ENCODE measurements around the gene HTR7. TPM values are rescaled to one million over a fixed set of nuclear protein-coding genes. Genes with fewer than 3 reads are reported as not detected.

The HTR7 gene
- total and polyA plus RNA-seq, 2 of the 8 experiments (the other 6 are each of a cell fraction or from before 2014, with no cell fraction given) = 22.9 to 24.6 TPM

- Histone ChIP-seq H3K56ac (replicated peaks; ENCODE audit: insufficient read length, low read depth, low read length) (no peak overlapping the region), H3K18ac (ENCODE audit: extremely low read depth, low read length) (no peak overlapping the region), H3K27ac (ENCODE audit: low read depth, low read length) (no peak overlapping the region), H3K36me3 (ENCODE audit: control insufficient read depth in 2 of 4, insufficient read depth in 4 of 4, low read length in 3 of 4) (no peaks in the 10 kb centered on the region), H3K79me2 (ENCODE audit: control insufficient read depth in 1 of 2, insufficient read depth in 2 of 2, low read length in 2 of 2) (peaks cover 0 to 12% of the 10 kb centered on the region in 2 experiments; a peak in 2 of 4 replicates), H2BK5ac (ENCODE audit: low read depth, low read length) (no peak overlapping the region), H2BK20ac (ENCODE audit: low read length) (no peak overlapping the region), H3K79me1 (ENCODE audit: low read depth, low read length) (no peaks in the 10 kb centered on the region), H2BK15ac (ENCODE audit: low read length) (no peak overlapping the region), H4K8ac (ENCODE audit: extremely low read depth, insufficient read depth, low read length) (no peak overlapping the region), H3K9me3 (ENCODE audit: insufficient read depth in 2 of 2, low read depth in 1 of 2, low read length in 1 of 2) (no peaks in the 10 kb centered on the region), H3K4me2 (ENCODE audit: insufficient read depth in 1 of 2, low read depth in 2 of 2, low read length in 2 of 2) (no peak overlapping the region), H2BK12ac (ENCODE audit: low read depth, low read length) (no peak overlapping the region), H2AK5ac (ENCODE audit: low read depth, low read length) (no peak overlapping the region), H2AFZ (ENCODE audit: low read length) (no peak overlapping the region), H3K9ac (replicated peaks in 1 of 4; ENCODE audit: extremely low read depth in 1 of 4, low read depth in 3 of 4, low read length in 3 of 4) (no peak overlapping the region), H3K4me3 (ENCODE audit: extremely low read depth in 1 of 4, insufficient read depth in 2 of 4, low read depth in 3 of 4, low read length in 4 of 4) (no peak overlapping the region), H3K14ac (ENCODE audit: insufficient read length) (no peak overlapping the region), H3K23me2 (ENCODE audit: low read depth, low read length) (peaks cover 6% of the 10 kb centered on the region; the same call in 1 of the 2 replicates), H3K27me3 (replicated peaks in 1 of 4; ENCODE audit: control insufficient read depth in 3 of 4, extremely low read depth in 1 of 4, insufficient read depth in 3 of 4, low read length in 3 of 4) (peaks cover 1 to 14% (median 8%) of the 10 kb centered on the region in 4 experiments; a peak in 6 of 7 replicates), H4K5ac (ENCODE audit: insufficient read length, low read depth, low read length) (no peak overlapping the region), H3K4me1 (replicated peaks in 1 of 4; ENCODE audit: control insufficient read depth in 3 of 4, insufficient read depth in 4 of 4, low read length in 3 of 4) (peaks cover 0 to 3% (median 2%) of the 10 kb centered on the region in 4 experiments; a peak in 3 of 7 replicates), H3K23ac (ENCODE audit: insufficient read length) (no peak overlapping the region), H4K20me1 (replicated peaks in 1 of 2; ENCODE audit: control insufficient read depth in 1 of 2, insufficient read depth in 2 of 2, low read length in 2 of 2) (peaks cover 0 to 6% of the 10 kb centered on the region in 2 experiments), H4K91ac (replicated peaks; ENCODE audit: insufficient read length, low read length) (no peak overlapping the region), H2BK120ac (replicated peaks; ENCODE audit: low read depth, low read length) (no peak overlapping the region), H3K4ac (replicated peaks; ENCODE audit: insufficient read length, low read depth, low read length) (no peak overlapping the region)
- FAIRE-seq (no peak), DNase-seq (ENCODE audit: low read depth in 1 of 2, low spot score in 2 of 2) (no peak)
- WGBS, 2 experiments (ENCODE audit: extremely low coverage in 1 of 2, insufficient coverage in 1 of 2, insufficient read length in 1 of 2, insufficient replicate concordance in 2 of 2, low coverage in 1 of 2, low lambda C conversion rate in 2 of 2, missing lambda C conversion rate in 1 of 2) = 90% methylated on average over 1 of the region's 1 CpG; no CpG with 5 or more reads in 1 of the 2 experiments
- ChIA-PET POLR2A (ENCODE audit: partially characterized antibody) (no interaction called here), CTCF (ENCODE audit: partially characterized antibody) (interaction anchor here (1.0 to 6.1 kb wide), 11 partner anchors 9 to 1077 kb away, joined by 3 to 79 read pairs (median 5); partner anchors contain the start of gene RPP30)
- no peak for TF ChIP-seq NANOG (IDR thresholded peaks at IDR 0.05; ENCODE audit: insufficient read depth, low read depth, low read length, poor library complexity, severe bottlenecking)
- TF ChIP-seq GABPA (IDR thresholded peaks at IDR 0.05; ENCODE audit: borderline replicate concordance, insufficient read depth, low read length) = no peak
- TF ChIP-seq SP1 (IDR thresholded peaks at IDR 0.05; ENCODE audit: low read depth, low read length) = no peak
- no peak for TF ChIP-seq SAP30 (IDR thresholded peaks at IDR 0.05; ENCODE audit: insufficient read depth, insufficient replicate concordance, low read length)
- TF ChIP-seq RNF2 (IDR thresholded peaks at IDR 0.05; ENCODE audit: borderline replicate concordance, low read depth, low read length, missing control alignments, poor library complexity, severe bottlenecking) = no peak
- no peak for TF ChIP-seq KDM4A (IDR thresholded peaks at IDR 0.05; ENCODE audit: low read depth, low read length, severe bottlenecking)
- TF ChIP-seq ATF3 (IDR thresholded peaks at IDR 0.05; ENCODE audit: insufficient read depth, low read depth, low read length) = no peak
- no peak for TF ChIP-seq BACH1 (IDR thresholded peaks at IDR 0.05; ENCODE audit: low read length)
- no peak for TF ChIP-seq TBP (IDR thresholded peaks at IDR 0.05; ENCODE audit: low read depth, low read length)
- no peak for TF ChIP-seq USF2 (IDR thresholded peaks at IDR 0.05; ENCODE audit: low read length)
- TF ChIP-seq SP2 (IDR thresholded peaks at IDR 0.05; ENCODE audit: low read length) = no peak
- no peak for TF ChIP-seq CBX8 (IDR thresholded peaks at IDR 0.05; ENCODE audit: borderline replicate concordance, low read depth, low read length)
These were observed 3.0 kb upstream of the HTR7 start for GRCh38 chr10:90860790-90861189.
